Urinary bladder (tissue), 4 donors: ENCODE data around the gene DNASE1L3. TPM values are rescaled to one million over a fixed set of nuclear protein-coding genes. Genes with fewer than 3 reads are reported as not detected.

Source experiments
- DNase-seq: peaks from one replicate; pipeline ENCODE4 v3.0.0-alpha.2; 2015; ENCODE audit errors: extremely low spot score
- H3K27ac ChIP-seq: one replicate; pipeline ENCODE4 v1.5.1; 2013; ENCODE audit warnings: low read depth, mild to moderate bottlenecking, moderate library complexity
- H3K36me3 ChIP-seq: one replicate; pipeline ENCODE4 v1.6.1; 2013; ENCODE audit warnings: mild to moderate bottlenecking, moderate library complexity; ENCODE audit not compliant: insufficient read depth
- H3K4me1 ChIP-seq: one replicate; pipeline ENCODE4 v1.6.1; 2013; ENCODE audit warnings: mild to moderate bottlenecking, moderate library complexity; ENCODE audit not compliant: insufficient read depth
- H3K4me3 ChIP-seq: one replicate; pipeline ENCODE4 v1.5.1; 2013; ENCODE audit warnings: low read depth, low read length
- WGBS: extraction: QIAGEN DNeasy Blood & Tissue Kit; methylation state at CpG from one replicate; pipeline ENCODE4 v1.1.7; 2013; 5-methylcytosine and 5-hydroxymethylcytosine counted together
- polyA plus RNA-seq: library from polyadenylated mRNA; stranded (reverse); fragments of 200-250 nt; gene quantifications from one replicate; pipeline ENCODE4 v1.2.3, GENCODE V29; 2013
- total RNA-seq: library from RNA; depleted of rRNA; stranded (reverse); fragments of >200 nt; gene quantifications from one replicate; pipeline ENCODE4 v1.2.3, GENCODE V29; 2014
- donor health status: healthy with polysubstance abuse.
- donor health status: healthy.

Gene DNASE1L3
- total and polyA plus RNA-seq, 2 donors: 3.5 to 5.4 TPM

DNA sequence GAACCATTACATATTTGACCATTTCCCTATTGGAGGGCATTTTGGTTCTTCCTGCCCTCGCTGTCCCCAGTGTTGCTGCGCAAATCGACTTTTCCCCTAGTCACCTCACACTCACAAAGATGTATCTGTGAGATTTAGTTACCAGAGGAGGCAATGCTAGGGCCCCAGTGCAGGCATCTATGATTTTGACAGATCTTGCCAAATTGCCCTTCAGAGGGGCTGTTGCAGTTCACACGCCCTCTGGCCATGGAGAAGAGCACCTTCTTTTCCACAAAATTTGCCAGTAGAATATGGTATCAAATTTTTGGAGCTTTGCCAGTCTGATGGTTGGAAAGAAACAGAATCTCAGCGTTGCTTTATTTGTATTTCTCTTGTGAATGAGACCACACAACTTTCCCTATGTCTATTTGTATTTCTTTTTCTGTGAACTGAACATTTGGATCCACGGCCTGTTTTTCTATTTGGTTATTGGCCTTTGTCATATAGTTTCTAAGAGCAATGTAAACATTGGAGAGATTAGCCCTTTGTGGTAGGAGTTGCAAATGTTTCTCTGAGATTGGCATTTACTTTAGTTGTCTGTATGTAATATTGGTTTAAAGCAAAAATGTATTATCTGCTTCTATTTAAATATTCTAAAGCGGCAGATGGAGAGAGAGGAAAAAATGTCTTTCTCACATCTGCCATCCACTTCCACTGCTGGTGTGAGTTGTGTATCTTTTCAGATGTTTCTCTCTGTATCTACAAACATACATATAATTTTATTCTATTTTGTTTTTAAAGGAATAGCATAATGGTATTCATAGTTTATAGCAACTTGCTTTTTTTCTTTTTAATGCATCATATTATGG, 66.1 kb downstream of the DNASE1L3 start:
- 78% methylated on average over 7 of the region's 7 CpGs for WGBS
- Histone ChIP-seq H3K27ac (no peak overlapping the region), H3K36me3 (peaks cover 3% of the 10 kb centered on the region), H3K4me1 (no peaks in the 10 kb centered on the region), H3K4me3 (no peak overlapping the region)
- DNase-seq: no peak

DNA sequence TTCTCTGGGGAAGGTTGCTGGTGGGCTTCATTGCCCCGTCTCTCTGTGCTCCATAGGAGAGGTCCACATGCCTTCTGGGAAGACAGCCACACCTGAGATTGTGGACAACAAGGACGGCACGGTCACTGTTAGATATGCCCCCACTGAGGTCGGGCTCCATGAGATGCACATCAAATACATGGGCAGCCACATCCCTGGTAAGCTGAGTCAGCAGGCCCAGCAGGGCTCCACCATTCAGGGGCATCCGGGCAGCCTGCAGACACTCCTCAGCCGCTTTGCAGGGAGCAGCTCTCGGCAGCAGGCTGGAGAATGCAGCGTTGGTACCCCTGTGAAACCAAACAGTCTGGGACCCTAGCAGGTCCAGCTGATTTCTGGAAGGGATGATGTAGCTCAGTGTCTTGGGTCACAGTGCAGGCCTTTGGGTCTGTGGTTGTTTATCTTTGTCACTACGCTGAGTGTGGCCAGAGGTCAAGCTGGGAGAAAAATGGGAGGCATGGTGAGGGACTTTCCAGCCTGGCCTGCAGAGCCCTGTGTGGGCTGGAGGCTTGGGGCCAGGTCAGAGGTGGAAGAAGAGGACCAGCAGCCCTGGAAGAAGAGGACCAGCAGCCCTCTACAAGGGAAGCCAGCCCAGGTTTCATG, 67.2 kb downstream of the DNASE1L3 start:
- no peaks in the 10 kb centered on the region for H3K4me1 ChIP-seq
- H3K36me3 ChIP-seq: peaks cover 3% of the 10 kb centered on the region
- WGBS: 83% methylated on average over 9 of the region's 9 CpGs
- DNase-seq: no peak
- H3K4me3 ChIP-seq: no peak overlapping the region
- no peak overlapping the region for H3K27ac ChIP-seq

Other genes with a start within 250 kb of the DNASE1L3 start
- 155 TPM for gene FLNB, start 202.6 kb downstream of the DNASE1L3 start, total RNA-seq
- gene FLNB, start 202.6 kb downstream of the DNASE1L3 start, polyA plus RNA-seq: 98.3 TPM
- gene ABHD6, start 26.8 kb upstream of the DNASE1L3 start, total RNA-seq: 7.2 TPM
- gene ABHD6, start 26.8 kb upstream of the DNASE1L3 start, polyA plus RNA-seq: 8.8 TPM
- gene RPP14, start 95.3 kb upstream of the DNASE1L3 start, total RNA-seq: 19.2 TPM
- 9.4 TPM for gene RPP14, start 95.3 kb upstream of the DNASE1L3 start, polyA plus RNA-seq
- 11.0 TPM for gene HTD2, start 95.5 kb upstream of the DNASE1L3 start, total RNA-seq
- gene HTD2, start 95.5 kb upstream of the DNASE1L3 start, polyA plus RNA-seq: 10.6 TPM
- gene PXK, start 121.9 kb upstream of the DNASE1L3 start, total RNA-seq: 73.9 TPM
- gene PXK, start 121.9 kb upstream of the DNASE1L3 start, polyA plus RNA-seq: 25.3 TPM
- 72.3 TPM for gene PDHB, start 222.9 kb upstream of the DNASE1L3 start, total RNA-seq
- gene PDHB, start 222.9 kb upstream of the DNASE1L3 start, polyA plus RNA-seq: 99.4 TPM